Inflammatory macrophage (primary cell): Measurements from ENCODE around the gene DNASE1L3.

Experiments
- DNase-seq, 2 donors: peaks; one replicate each; pipeline ENCODE4 v3.0.0-alpha.2; 2020 to 2022

Gene DNASE1L3

DNA sequence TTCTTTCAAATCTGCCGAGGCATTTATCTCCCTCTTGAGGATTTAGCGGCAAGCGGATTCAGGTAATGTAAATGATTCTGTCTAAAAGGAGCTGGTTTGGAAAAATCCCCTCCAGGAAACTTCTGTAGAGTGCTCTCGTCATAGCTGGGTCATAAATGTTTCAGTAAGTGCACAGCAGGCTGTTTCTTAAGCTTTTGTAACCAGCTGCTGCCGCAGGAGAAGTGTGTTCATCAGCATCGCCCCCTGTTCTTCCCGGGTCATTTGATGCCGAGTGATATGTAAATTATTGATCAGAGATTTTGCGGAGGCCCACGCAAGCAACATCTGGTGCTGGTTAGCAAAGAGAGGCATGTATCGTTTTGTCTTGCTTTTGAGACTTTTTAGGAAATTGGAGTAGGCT, 53.1 kb downstream of the DNASE1L3 start:
- no peak for DNase-seq

DNA sequence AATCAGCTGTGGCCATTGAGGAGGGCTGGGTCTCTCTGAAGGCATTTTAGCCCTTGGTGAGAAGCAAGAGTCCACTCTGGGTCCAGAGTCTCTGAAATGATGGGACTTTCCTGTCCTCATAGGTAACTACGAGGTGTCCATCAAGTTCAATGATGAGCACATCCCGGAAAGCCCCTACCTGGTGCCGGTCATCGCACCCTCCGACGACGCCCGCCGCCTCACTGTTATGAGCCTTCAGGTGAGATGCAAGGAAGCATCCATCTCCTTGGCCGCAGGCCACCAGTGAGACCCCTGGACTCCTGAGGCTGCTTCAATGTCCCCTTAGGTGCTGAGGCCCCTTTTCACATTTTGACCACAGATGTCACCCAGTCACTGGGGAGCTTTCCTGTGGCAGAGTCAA, 54.9 kb downstream of the DNASE1L3 start:
- DNase-seq = no peak

DNA sequence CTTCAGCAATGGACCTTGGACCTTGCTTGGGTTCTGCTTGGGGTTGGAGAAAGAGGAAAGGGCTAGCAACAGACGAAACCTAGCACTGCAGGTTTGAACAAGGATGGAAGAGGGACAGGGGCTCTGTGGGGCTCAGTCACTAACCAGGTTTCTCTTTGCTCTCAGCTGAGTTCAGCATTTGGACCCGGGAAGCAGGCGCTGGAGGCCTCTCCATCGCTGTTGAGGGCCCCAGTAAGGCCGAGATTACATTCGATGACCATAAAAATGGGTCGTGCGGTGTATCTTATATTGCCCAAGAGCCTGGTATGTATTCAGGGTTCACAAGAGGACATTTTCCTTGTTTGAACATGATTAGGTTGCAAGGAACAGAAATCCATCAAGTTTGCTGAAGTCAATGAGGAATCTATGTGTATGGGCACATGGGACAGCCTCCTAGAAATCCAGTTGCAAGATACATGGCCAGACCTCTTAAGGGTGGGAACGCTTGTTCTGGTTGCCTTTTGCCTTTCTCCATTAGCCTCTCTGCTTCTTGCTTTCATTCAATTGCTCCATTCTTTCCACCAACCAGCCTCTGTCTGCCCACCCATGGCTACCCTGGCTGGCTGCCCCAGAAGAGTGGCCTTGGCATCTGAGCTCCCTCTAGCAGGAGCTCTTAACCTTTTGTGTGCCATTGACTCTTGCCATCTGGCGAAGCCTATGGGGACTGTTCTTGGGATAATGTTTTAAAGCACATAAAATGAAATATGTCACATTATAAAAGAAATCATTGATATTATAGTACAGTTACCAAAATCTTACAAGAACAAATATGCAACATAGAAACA, 55.9 kb downstream of the DNASE1L3 start:
- DNase-seq = no peak

DNA sequence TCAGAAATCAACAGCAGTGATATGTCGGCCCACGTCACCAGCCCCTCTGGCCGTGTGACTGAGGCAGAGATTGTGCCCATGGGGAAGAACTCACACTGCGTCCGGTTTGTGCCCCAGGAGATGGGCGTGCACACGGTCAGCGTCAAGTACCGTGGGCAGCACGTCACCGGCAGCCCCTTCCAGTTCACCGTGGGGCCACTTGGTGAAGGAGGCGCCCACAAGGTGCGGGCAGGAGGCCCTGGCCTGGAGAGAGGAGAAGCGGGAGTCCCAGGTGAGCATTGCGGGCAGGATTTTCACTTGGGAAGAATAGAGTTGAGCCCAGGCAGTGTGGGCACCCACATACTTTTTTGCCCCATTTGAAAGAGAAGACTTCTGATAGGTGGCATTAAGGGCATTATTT, 57.4 kb downstream of the DNASE1L3 start:
- DNase-seq = no peak

DNA sequence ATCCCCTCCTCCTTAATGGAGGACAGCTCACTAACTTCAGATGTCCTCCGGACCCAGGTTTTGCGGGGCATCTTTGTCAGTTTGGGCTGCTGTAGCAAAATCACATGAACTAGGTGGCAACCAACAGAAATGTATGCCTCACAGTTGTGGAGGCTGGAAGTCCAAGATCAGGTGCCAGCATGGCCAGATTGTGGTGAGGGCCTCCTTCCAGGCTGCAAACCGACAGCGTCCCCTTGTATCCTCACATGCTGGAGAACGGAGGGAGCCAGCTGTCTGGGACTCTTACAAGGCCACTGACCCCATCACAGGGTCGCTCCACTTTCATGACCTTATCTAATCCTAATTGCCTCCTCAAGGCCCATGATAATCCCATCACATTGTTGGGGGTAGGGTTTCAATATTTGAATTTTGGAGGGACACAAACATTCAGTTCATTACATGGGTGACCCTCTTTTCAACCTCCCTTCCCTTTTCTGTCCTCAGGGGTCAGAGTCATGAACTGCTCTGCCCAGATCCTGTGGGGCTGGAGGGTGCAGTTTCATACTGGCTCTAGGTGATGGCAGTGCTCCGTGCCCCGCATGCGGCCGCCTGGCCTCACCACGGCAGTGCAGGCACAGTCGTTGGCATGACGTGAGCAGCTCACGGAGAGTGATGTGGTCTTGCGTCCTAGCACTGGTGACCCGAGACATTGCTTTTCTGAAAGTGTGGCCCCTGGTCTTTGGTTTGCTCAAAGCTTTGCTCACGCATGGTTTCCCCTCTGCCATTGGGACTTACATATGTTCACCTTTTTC, 58.4 kb downstream of the DNASE1L3 start:
- no peak for DNase-seq

GRCh38 chr3:58151637-58152036, 59.1 kb downstream of the DNASE1L3 start:
- DNase-seq = no peak

DNA sequence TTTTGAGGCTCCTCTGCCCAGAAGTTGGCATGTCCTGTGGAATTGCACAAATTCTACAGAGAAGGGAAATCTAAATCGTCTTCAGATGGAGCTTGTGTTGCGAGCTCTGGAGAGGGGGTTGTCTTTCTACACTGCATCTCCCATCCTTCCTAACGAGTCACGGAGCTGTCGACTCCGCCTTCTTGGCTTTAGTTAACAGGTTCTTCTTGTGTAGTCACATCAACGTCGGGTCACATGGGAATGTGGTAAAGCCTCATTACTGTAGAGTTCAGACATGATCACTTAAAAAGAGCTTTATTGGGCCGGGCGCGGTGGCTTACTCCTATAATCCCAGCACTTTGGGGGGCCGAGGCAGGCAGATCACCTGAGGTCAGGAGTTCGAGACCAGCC, 60.0 kb downstream of the DNASE1L3 start:
- DNase-seq = no peak

GRCh38 chr3:58150130-58150809, 60.5 kb downstream of the DNASE1L3 start:
- no peak for DNase-seq

DNA sequence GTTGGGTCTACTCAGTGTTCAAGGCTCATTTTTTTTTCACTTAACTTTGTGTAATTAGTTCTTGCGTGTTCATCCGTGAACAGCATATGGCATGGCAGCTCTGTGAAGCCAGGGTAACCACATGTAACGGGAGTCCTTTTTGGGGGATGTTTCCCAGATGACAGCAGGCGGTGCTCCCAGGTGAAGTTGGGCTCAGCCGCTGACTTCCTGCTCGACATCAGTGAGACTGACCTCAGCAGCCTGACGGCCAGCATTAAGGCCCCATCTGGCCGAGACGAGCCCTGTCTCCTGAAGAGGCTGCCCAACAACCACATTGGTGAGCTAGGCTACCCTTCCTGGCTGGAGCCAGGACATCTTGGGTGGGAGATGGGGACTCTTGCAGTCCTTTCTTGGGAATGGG, 62.7 kb downstream of the DNASE1L3 start:
- no peak for DNase-seq

DNA sequence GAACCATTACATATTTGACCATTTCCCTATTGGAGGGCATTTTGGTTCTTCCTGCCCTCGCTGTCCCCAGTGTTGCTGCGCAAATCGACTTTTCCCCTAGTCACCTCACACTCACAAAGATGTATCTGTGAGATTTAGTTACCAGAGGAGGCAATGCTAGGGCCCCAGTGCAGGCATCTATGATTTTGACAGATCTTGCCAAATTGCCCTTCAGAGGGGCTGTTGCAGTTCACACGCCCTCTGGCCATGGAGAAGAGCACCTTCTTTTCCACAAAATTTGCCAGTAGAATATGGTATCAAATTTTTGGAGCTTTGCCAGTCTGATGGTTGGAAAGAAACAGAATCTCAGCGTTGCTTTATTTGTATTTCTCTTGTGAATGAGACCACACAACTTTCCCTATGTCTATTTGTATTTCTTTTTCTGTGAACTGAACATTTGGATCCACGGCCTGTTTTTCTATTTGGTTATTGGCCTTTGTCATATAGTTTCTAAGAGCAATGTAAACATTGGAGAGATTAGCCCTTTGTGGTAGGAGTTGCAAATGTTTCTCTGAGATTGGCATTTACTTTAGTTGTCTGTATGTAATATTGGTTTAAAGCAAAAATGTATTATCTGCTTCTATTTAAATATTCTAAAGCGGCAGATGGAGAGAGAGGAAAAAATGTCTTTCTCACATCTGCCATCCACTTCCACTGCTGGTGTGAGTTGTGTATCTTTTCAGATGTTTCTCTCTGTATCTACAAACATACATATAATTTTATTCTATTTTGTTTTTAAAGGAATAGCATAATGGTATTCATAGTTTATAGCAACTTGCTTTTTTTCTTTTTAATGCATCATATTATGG, 66.1 kb downstream of the DNASE1L3 start:
- DNase-seq = no peak

- peak in 1 of 2 donors; percentile 53 for DNase-seq
Measured at GRCh38 chr3:58143417-58144055, 67.2 kb downstream of the DNASE1L3 start.
